ENCODE results near the gene SMARCB1. TPM values are rescaled to one million over a fixed set of nuclear protein-coding genes. Genes with fewer than 3 reads are reported as not detected.

The SMARCB1 gene
- total RNA-seq, 3 donors from 2014 or later, result 34.6 to 60.2 (median 50.1) TPM

DNA sequence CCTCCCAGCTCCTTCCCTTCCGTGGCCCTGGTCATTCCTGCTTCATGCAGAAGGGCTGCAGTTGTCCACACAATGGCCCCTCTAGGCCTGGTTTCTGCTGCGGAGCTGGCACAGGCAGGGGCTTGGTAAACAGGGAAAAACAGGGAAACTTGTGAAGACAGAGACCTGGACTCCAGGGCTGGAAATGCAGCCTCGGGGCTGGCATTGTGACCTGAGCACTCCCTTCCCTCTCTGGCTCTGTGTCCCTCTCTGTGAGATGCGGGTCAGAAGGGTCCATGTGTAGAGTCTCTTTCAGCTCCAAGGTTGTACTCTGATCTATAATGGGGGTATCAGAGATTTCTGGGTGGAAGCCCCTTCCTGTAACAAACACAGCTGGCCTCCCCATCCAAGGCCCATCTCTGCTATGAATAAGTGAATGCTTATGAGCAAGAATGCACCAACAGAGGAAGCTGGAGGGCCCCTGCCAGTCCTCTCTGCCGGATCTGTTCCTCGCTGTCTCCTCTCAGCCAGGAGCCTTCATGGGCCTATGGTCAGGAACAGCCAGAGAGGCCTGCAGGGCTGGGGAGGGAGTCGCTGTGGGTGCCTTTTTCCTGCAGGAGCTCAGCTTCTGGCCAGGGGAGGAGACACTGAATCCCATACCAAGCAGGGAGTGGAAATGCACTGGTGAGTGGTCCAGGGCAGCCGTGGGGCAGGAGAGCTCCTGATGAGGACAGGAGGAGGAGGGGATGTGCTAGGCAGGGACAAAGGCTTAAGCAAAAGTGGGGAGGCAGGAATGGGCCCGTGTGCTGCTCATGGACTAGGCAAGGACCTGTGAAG is 58.7 kb downstream of the SMARCB1 start:
- no peak for TF ChIP-seq POLR2AphosphoS5 (IDR thresholded peaks at IDR 0.05)
- TF ChIP-seq CTCF (IDR thresholded peaks at IDR 0.05), result no peak
- TF ChIP-seq POLR2A (IDR thresholded peaks at IDR 0.05), result no peak
- intact Hi-C loops (cut with DNase I; ENCODE audit: low total_unique reads), result loop anchor here (5.0 to 10.0 kb wide), 2 partner anchors 321 to 443 kb away; no protein-coding TSS in a partner anchor
- peaks cover 9 to 23% of the 10 kb centered on the region in 2 donors for H3K4me1 ChIP-seq

GRCh38 chr22:23846081-23846469 is 59.3 kb downstream of the SMARCB1 start:
- H3K9me3 ChIP-seq, result no peaks in the 10 kb centered on the region
- no peaks in the 10 kb centered on the region for H3K36me3 ChIP-seq
- H3K4me3 ChIP-seq, result no peak overlapping the region
- TF ChIP-seq POLR2AphosphoS5 (IDR thresholded peaks at IDR 0.05) (no peak), CTCF (IDR thresholded peaks at IDR 0.05) (no peak), POLR2A (IDR thresholded peaks at IDR 0.05) (no peak)
- DNase-seq (ENCODE audit: low spot score in 2 of 2), result no peak
- intact Hi-C loops (cut with DNase I; ENCODE audit: low total_unique reads), result loop anchor here (5.0 to 10.0 kb wide), 2 partner anchors 321 to 444 kb away; no protein-coding TSS in a partner anchor
- no peaks in the 10 kb centered on the region for H3K27me3 ChIP-seq
- peak overlapping the region; percentile 74 to 76 for H3K27ac ChIP-seq
- H3K4me1 ChIP-seq, result peaks cover 9 to 23% of the 10 kb centered on the region in 2 donors

More for the DNA sequence above, 58.7 kb downstream of the SMARCB1 start:
- no peak for DNase-seq (ENCODE audit: low spot score in 2 of 2)
- Histone ChIP-seq H3K27ac (peak overlapping the region; percentile 74 to 76), H3K36me3 (no peaks in the 10 kb centered on the region), H3K27me3 (no peaks in the 10 kb centered on the region), H3K4me3 (no peak overlapping the region), H3K9me3 (no peaks in the 10 kb centered on the region)

GRCh38 chr22:23847310-23847920 is 60.6 kb downstream of the SMARCB1 start:
- TF ChIP-seq CTCF (IDR thresholded peaks at IDR 0.05) (no peak), POLR2AphosphoS5 (IDR thresholded peaks at IDR 0.05) (no peak), POLR2A (IDR thresholded peaks at IDR 0.05) (no peak)
- Histone ChIP-seq H3K27ac (peak overlapping the region; percentile 74 to 76), H3K36me3 (no peaks in the 10 kb centered on the region), H3K4me3 (no peak overlapping the region), H3K9me3 (no peaks in the 10 kb centered on the region), H3K4me1 (peaks cover 9 to 23% of the 10 kb centered on the region in 2 donors), H3K27me3 (no peaks in the 10 kb centered on the region)
- intact Hi-C loops (cut with DNase I; ENCODE audit: low total_unique reads), result loop anchor here (5.0 to 10.0 kb wide), 2 partner anchors 323 to 445 kb away; no protein-coding TSS in a partner anchor
- no peak for DNase-seq (ENCODE audit: low spot score in 2 of 2)

DNA sequence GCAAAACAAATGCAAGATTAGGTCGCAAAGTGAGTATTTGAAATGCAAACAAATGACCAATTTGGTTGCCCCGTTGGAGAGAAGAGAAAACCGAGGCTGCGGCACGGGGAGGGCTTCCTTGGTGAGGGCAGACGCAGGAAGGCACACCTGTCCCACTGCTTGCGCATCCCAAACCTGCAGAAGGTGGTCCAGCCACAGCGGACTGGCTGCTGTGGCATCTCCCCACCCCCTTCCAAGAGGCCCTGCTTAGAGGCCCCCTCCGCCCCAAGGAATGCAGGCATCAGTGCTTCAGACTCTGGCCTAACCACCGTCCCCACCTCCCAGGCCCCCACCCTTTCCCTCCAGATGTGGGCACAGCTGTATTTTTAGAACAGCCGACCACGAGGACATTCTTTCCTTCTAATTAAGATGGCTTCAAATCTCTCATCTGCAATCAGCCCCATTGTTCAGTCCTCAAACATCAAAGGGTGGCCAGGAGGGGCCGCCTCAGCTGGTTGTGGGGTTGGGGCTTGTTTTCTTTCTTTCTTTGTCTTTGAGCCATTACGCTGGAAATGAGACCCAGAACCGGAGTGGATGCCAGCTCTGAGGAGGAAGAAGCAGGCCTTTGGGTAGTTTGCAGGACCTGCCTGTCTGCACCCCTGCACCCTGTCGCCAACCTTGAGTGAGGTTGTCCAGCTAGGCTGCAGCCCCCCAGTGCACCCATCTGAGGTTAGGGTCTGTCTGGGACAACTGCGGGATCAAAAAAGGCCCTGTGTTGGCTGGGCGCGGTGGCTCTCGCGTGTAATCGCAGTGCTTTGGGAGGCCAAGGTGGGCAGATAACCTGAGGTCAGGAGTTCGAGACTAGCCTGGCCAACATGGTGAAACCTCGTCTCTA is 61.5 kb downstream of the SMARCB1 start:
- DNase-seq (ENCODE audit: low spot score in 2 of 2), result no peak
- H3K4me1 ChIP-seq, result peaks cover 9 to 23% of the 10 kb centered on the region in 2 donors
- no peaks in the 10 kb centered on the region for H3K9me3 ChIP-seq
- no peaks in the 10 kb centered on the region for H3K27me3 ChIP-seq
- H3K4me3 ChIP-seq, result no peak overlapping the region
- intact Hi-C loops (cut with DNase I; ENCODE audit: low total_unique reads), result loop anchor here (5.0 to 10.0 kb wide), 2 partner anchors 323 to 446 kb away; no protein-coding TSS in a partner anchor
- no peak overlapping the region for H3K27ac ChIP-seq
- TF ChIP-seq POLR2AphosphoS5 (IDR thresholded peaks at IDR 0.05), result no peak
- TF ChIP-seq CTCF (IDR thresholded peaks at IDR 0.05), result no peak
- TF ChIP-seq POLR2A (IDR thresholded peaks at IDR 0.05), result no peak
- H3K36me3 ChIP-seq, result no peaks in the 10 kb centered on the region

Data from breast epithelium (tissue), 4 donors.